Vein endothelial cell (primary cell): ENCODE results near the gene DAP. TPM values are rescaled to one million over a fixed set of nuclear protein-coding genes. Genes with fewer than 3 reads are reported as not detected.

ENCODE experiments used
- small RNA-seq: library from RNA; depleted of rRNA; stranded (forward); fragments of <200 nt; gene quantifications from one replicate; pipeline ENCODE3, GENCODE V24; 2012
- total RNA-seq: library from RNA; depleted of rRNA; stranded (reverse); fragments of >200 nt; gene quantifications from 2 replicates; pipeline ENCODE4 v1.2.3, GENCODE V29; 2012

Gene DAP, protein sequence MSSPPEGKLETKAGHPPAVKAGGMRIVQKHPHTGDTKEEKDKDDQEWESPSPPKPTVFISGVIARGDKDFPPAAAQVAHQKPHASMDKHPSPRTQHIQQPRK
- total RNA-seq, result 45.1 and 49.5 TPM in 2 replicates

DNA sequence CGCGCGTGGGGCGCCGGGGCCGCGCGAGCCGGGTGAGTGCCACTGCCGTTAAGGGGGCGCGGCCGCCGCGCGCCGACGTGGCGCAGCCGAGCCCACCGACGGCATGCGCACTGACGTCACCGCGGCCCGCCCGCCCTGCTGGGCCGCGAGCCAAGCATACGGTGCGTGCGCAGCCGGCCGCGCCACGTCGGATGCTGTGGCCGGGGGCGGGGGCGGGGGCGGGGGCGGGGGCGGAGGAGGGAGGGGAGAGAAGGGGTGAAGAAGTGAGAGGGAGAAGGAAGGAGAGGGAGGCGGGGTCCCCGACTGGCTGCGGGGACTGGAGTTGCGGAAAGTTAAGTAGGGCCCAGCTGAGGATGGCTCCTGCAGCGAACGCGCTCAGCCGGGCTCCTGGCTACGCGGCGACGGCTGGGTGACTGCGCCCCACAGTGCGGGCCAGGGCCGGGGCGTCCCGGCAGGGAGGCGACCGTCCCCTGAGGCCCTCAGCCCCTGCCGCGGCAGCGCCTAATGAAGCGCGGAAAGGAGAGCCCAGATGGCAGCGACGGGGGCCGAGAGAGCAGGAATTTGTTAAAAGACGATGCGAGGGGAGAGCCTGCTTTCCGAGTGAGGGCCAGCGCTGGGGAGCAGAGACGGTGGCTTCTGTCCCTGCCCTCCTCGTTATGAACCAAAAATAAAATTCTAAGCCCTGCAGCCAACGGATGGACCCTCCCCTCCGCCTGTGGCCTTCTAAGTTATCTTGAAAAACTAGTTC, at the start of gene DAP:
Gene DAP, minus strand, starts transcription at position 50 of the 748 bp plus-strand sequence. CDS start 166 bp downstream, outside the sequence.

Small RNA genes within 50 kb of the gene (small RNA-seq; reads per million reads assigned to genes)
- not detected for gene AC012629.4

Other genes with a start within 250 kb of the DAP start
- gene ANKRD33B, start 197.2 kb downstream of the DAP start, total RNA-seq, result 3.1 and 6.9 TPM in 2 replicates